ENCODE measurements around the gene EPS8L2. TPM values are rescaled to one million over a fixed set of nuclear protein-coding genes. Genes with fewer than 3 reads are reported as not detected.

The EPS8L2 gene
- total and polyA plus RNA-seq, 10 of the 15 experiments (the other 5 are each of a cell fraction or from before 2014, with no cell fraction given), result 0.76 to 20.0 (median 9.7) TPM

- no peak for FAIRE-seq
- RAD21 ChIA-PET (ENCODE audit: unreplicated experiment), result interaction anchor here (0.7 to 8.1 kb wide), 3 partner anchors 28 to 79 kb away, joined by 4 to 112 read pairs (median 5); no protein-coding TSS in a partner anchor
- DNase-seq (ENCODE audit: low read depth, low spot score), result peak; percentile 8
- ATAC-seq, result no peak
- H3K27me3 ChIP-seq (replicated peaks in 1 of 2; ENCODE audit: control insufficient read depth in 2 of 2, insufficient read depth in 2 of 2, low read length in 1 of 2), result no peaks in the 10 kb centered on the region
- peaks cover 37% of the 10 kb centered on the region for H3K79me2 ChIP-seq (ENCODE audit: control insufficient read depth, insufficient read depth, low read length)
- WGBS (ENCODE audit: insufficient coverage, insufficient replicate concordance, low lambda C conversion rate, missing lambda C conversion rate), result 93% methylated on average over 21 of the region's 23 CpGs
- no peaks in the 10 kb centered on the region; the same call in 1 of the 2 replicates for H4K20me1 ChIP-seq (ENCODE audit: control insufficient read depth, insufficient read depth)
- peak overlapping the region; percentile 65 for H3K4me3 ChIP-seq
- peak overlapping the region; percentile 79 for H3K4me2 ChIP-seq (ENCODE audit: control insufficient read depth, insufficient read depth)
- H2AFZ ChIP-seq (ENCODE audit: control insufficient read depth, low read depth, low read length), result no peak overlapping the region
- H3K36me3 ChIP-seq (ENCODE audit: control insufficient read depth in 2 of 2, insufficient read depth in 2 of 2, low read length in 1 of 2), result peaks cover 7 to 8% of the 10 kb centered on the region in 2 experiments; a peak in 3 of 4 replicates
- H3K9ac ChIP-seq (ENCODE audit: control insufficient read depth, insufficient read depth, low read length), result peak overlapping the region; percentile 48; the same call in 1 of the 2 replicates
- POLR2A ChIA-PET, result interaction anchor here (0.9 to 6.5 kb wide), 4 partner anchors 11 to 150 kb away, joined by 3 to 72 read pairs (median 4); partner anchors contain the start of genes IRF7, POLR2L and TSPAN4
- H3K4me1 ChIP-seq (ENCODE audit: control insufficient read depth, insufficient read depth, low read length), result peaks cover 22% of the 10 kb centered on the region
- BruUV-seq (replicated peaks), result TSS peak; percentile 71
- in situ Hi-C loops (cut with MboI), result no loop called here
- H3K9me3 ChIP-seq (replicated peaks; ENCODE audit: control insufficient read depth, insufficient read depth, low read length), result no peaks in the 10 kb centered on the region
- CTCF ChIA-PET, result interaction anchor here (5.8 kb wide), 1 partner anchor 32 kb away, joined by 127 read pairs; no protein-coding TSS in a partner anchor
- no peak overlapping the region for H3K27ac ChIP-seq (ENCODE audit: control insufficient read depth, insufficient read depth)
- SMC1A ChIA-PET (ENCODE audit: uncharacterized antibody, unreplicated experiment), result interaction anchor here (0.9 to 1.3 kb wide), 2 partner anchors 29 to 32 kb away, joined by 3 to 4 read pairs; no protein-coding TSS in a partner anchor
- intact Hi-C loops (cut with micrococcal nuclease; ENCODE audit: unreplicated experiment), result no loop called here
- TF ChIP-seq MYB (IDR thresholded peaks at IDR 0.05; ENCODE audit: borderline replicate concordance, low read depth, low read length) (no peak), ZNF687 (IDR thresholded peaks at IDR 0.05) (peak; percentile 45; the same call in 1 of the 2 replicates), TCF3 (IDR thresholded peaks at IDR 0.05; ENCODE audit: borderline replicate concordance, insufficient read depth, low read depth, low read length) (0 out of 2 replicates have a peak, but pooled peaks have one; percentile 30), SPI1 (IDR thresholded peaks at IDR 0.05; ENCODE audit: borderline replicate concordance, insufficient read depth, low read depth, low read length) (no peak), SREBF1 (IDR thresholded peaks at IDR 0.05; ENCODE audit: low read length) (no peak), HCFC1 (IDR thresholded peaks at IDR 0.05; ENCODE audit: low read length) (no peak), POLR2AphosphoS5 (IDR thresholded peaks at IDR 0.05; ENCODE audit: low read length) (no peak), ZBTB11 (CRISPR knock-in tag; IDR thresholded peaks at IDR 0.05) (no peak), RB1 (IDR thresholded peaks at IDR 0.05; ENCODE audit: borderline replicate concordance) (no peak), NFIC (IDR thresholded peaks at IDR 0.05; ENCODE audit: low read depth, low read length) (no peak), TBL1XR1 (IDR thresholded peaks at IDR 0.05; ENCODE audit: low read depth, low read length) (no peak), CREB1 (IDR thresholded peaks at IDR 0.05; ENCODE audit: low read depth) (peak; percentile 85), IRF3 (IDR thresholded peaks at IDR 0.05) (no peak)
Observed at GRCh38 chr11:692824-693414, 13.1 kb upstream of the EPS8L2 start.

Data from GM12878 (cell line).